ENCODE data around the gene ZFPM1.

ZFPM1 gene

DNA sequence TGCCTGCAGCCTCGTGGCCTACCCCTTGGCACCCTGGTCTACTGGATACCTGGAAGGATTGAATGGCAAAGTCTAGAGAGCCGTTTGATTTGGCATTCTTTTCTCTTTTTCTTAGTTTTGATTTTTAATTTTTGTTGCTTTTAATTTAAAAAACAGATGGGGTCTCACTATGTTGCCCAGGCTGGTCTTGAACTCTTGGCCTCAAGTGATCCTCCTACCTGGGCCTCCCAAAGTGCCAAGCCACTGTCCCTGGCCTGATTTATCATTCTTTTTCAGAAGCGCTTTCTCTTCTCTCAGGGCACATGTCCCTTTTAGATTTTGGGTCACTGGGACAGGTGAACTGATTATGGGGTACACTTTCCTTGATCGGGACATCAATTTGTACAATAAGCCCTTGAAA, 128.0 kb downstream of the ZFPM1 start:
- no peak for DNase-seq

DNA sequence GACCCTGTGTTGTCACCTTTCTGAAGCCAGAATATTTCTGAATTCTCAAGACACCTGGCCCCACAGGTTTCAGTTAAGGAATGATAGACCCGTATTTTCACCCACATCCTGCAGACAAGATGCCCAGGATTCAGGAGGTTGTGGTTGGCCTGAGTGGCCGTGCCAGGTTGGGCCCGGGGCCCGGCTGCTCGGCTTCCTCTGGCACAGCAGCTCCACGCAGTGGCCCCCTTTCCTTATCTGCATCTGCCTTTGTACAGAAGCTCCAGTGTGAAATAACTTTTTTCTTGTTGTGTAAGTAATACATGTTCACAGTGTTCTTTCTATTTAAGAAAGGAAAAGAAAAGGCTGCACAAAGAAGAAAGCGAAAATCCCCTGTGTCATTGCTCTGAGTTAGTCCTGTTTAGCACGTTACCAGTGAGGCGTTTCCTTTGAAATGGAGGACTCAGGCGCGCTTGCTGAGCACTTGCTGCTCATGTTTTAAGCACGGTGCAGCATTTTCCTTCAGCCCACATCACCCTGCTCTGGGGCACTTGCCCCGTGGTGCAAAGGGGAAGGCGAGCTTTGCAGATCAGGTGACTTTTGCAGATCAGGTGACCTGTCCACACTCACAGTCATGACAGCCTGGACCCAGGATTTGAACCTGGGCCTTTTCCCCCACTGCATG, 130.0 kb downstream of the ZFPM1 start:
- DNase-seq: no peak

DNA sequence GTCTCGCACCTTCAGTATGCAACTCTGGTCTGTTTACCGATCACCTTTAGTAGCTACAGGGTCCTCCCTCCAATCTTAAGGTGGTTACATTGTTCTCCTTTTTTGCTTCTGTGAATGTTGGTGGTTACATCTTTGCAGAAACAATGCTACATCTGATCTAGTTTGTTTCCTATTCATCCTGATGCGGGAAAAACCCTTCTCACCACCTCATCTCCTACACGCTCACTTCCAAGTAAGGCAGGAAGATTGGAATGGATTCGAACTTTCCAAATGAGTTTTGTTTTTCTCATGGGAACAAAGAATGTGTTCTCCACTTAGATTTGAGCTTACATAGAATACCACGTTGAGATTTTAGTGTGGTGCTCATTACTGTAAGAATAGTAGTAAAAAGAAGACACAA, 131.6 kb downstream of the ZFPM1 start:
- no peak for DNase-seq

DNA sequence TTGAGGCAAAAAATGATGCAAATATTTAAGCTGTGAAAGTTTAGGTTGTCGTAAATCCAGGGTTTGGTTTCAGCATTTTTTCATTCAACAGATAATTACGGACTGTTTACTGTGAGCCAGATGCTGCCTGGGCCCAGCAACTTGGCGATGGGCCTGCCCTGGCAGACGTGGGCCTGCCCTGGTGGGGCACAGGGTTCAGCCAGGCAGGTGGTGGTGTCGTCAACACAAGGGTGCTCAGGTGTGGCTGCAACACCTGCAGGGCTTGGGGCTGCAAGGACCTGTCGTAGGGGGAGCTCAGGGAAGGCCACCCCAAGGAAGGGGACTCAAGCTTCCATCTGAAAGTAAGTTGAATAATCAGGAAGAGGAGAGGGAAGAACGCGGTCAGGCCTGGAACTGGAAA, 132.2 kb downstream of the ZFPM1 start:
- DNase-seq: no peak

DNA sequence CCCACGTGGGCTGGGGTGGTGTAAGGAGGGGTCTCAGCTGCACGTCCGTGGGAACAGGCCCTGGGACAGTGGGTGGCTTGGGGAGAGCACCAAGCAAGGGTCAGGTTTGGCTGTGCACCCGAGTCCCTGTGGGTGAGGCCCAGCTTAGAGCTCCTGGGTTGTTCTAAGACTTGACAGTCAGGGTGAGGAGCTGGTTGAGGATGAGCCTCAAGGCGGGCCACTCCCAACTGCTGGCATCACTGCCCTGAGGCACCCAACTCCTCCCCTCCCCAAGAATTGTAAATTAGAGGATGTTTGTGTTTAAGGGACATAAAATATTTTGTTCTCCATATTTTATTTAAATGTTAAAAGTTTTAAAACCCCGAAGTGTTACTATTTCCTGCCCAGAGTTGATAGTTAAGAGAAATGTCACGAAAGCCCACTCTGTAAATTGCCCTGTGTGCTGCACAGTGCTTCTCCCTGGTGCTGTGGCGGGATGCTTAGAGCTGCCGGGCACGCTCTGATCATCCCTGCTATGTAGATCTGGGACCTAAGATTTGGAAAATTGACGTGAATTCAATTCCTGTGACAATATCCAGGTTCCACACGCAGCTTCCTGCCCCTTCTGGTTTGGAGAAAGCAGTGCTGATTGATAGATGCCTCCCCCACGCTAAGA, 133.0 kb downstream of the ZFPM1 start:
- no peak for DNase-seq

Measured in kidney glomerular epithelial cell (primary cell).